ENCODE results near the gene APBA2. TPM values are rescaled to one million over a fixed set of nuclear protein-coding genes. Genes with fewer than 3 reads are reported as not detected.

Gene APBA2
- total RNA-seq, 1 donor from 2014 or later, result 3.8 TPM

GRCh38 chr15:28959326-28959725, 73.6 kb downstream of the APBA2 start:
- ATAC-seq (no peak), DNase-seq (no peak)
- Histone ChIP-seq H3K27ac (no peak overlapping the region), H3K27me3 (ENCODE audit: low read depth) (no peaks in the 10 kb centered on the region), H3K36me3 (no peaks in the 10 kb centered on the region), H3K4me1 (no peaks in the 10 kb centered on the region), H3K9me3 (no peaks in the 10 kb centered on the region), H3K4me3 (no peak overlapping the region)
- intact Hi-C loops (cut with DNase I), result no loop called here
- TF ChIP-seq CTCF (IDR thresholded peaks at IDR 0.05), result no peak

- no peak overlapping the region for H3K27ac ChIP-seq
- ATAC-seq (no peak), DNase-seq (no peak)
- H3K27me3 ChIP-seq (ENCODE audit: low read depth), result no peaks in the 10 kb centered on the region
- intact Hi-C loops (cut with DNase I), result no loop called here
- H3K4me1 ChIP-seq, result no peaks in the 10 kb centered on the region
- no peaks in the 10 kb centered on the region for H3K36me3 ChIP-seq
- no peak overlapping the region for H3K4me3 ChIP-seq
- no peak for TF ChIP-seq CTCF (IDR thresholded peaks at IDR 0.05)
- no peaks in the 10 kb centered on the region for H3K9me3 ChIP-seq
These were observed 75.2 kb downstream of the APBA2 start for GRCh38 chr15:28960979-28961378.

- DNase-seq (no peak), ATAC-seq (no peak)
- Histone ChIP-seq H3K9me3 (no peaks in the 10 kb centered on the region), H3K36me3 (no peaks in the 10 kb centered on the region), H3K4me3 (no peak overlapping the region), H3K27me3 (ENCODE audit: low read depth) (no peaks in the 10 kb centered on the region), H3K4me1 (no peaks in the 10 kb centered on the region), H3K27ac (no peak overlapping the region)
- intact Hi-C loops (cut with DNase I), result no loop called here
- TF ChIP-seq CTCF (IDR thresholded peaks at IDR 0.05), result no peak
These were observed 75.6 kb downstream of the APBA2 start for GRCh38 chr15:28961391-28961790.

- DNase-seq (no peak), ATAC-seq (no peak)
- no peaks in the 10 kb centered on the region for H3K4me1 ChIP-seq
- intact Hi-C loops (cut with DNase I), result no loop called here
- no peak for TF ChIP-seq CTCF (IDR thresholded peaks at IDR 0.05)
- no peak overlapping the region for H3K4me3 ChIP-seq
- H3K36me3 ChIP-seq, result no peaks in the 10 kb centered on the region
- no peaks in the 10 kb centered on the region for H3K9me3 ChIP-seq
- no peaks in the 10 kb centered on the region for H3K27me3 ChIP-seq (ENCODE audit: low read depth)
- no peak overlapping the region for H3K27ac ChIP-seq
These were observed 77.3 kb downstream of the APBA2 start for GRCh38 chr15:28962851-28963710.

GRCh38 chr15:28963711-28964081, 77.9 kb downstream of the APBA2 start:
- intact Hi-C loops (cut with DNase I), result no loop called here
- no peak for ATAC-seq
- no peak for TF ChIP-seq CTCF (IDR thresholded peaks at IDR 0.05)
- no peak overlapping the region for H3K4me3 ChIP-seq
- no peaks in the 10 kb centered on the region for H3K36me3 ChIP-seq
- DNase-seq, result no peak
- no peaks in the 10 kb centered on the region for H3K9me3 ChIP-seq
- H3K27ac ChIP-seq, result no peak overlapping the region
- no peaks in the 10 kb centered on the region for H3K4me1 ChIP-seq
- no peaks in the 10 kb centered on the region for H3K27me3 ChIP-seq (ENCODE audit: low read depth)

Measured in lower lobe of right lung (tissue), 2 donors.